Stomach (tissue), 4 donors: ENCODE measurements around the gene DPF1.

ENCODE experiments used
- EP300 ChIP-seq: sonication (generic); formaldehyde crosslinking; IDR thresholded peaks from one replicate; pipeline ENCODE4 v1.6.1; 2017; ENCODE audit warnings: antibody characterized with exemption
- TF ChIP-seq, protein P1 (sequence below), 7 experiments: fragments of 450-650 bp in 4 of 7; fragments of 200-600 bp in 3 of 7; sonication (generic) in 3 of 7; IDR thresholded peaks; one replicate each; pipeline ENCODE4 v1.5.1; 2016 to 2019; ENCODE audit warnings: antibody characterized with exemption in 7 of 7, control low read depth in 2 of 7, mild to moderate bottlenecking in 1 of 7

DNA sequence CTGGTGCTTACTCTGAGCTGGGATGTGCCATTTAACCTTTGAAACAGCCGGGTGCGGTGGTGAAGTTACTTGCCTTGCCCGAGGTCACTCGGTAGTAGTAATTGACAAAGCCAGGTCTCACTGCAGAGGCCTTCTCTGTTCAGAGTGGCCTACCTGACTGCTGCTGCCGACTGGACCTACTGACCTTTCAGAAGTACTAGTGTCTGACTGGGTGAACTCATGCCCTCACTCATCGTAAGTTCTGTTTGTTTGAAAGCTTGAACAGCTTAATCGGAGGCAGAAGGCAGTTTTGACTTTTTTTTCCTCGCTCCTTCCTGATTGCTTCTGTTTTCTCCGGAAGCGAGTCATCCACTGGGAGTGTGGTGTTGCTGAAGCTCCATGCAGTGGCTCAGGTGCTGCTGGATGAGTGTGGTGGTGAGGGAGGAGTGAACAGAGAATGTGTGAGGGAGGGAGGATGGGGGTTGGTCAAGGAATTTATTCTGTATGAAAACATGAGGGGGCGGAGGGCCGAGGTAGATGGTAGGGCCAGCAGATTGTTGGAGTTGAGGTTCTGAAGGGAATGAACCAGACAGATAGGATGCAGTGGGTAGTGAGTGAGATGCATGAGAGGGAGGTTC is 43.1 kb upstream of the DPF1 start:
- TF ChIP-seq EP300: no peak
- TF ChIP-seq, protein P1, sequence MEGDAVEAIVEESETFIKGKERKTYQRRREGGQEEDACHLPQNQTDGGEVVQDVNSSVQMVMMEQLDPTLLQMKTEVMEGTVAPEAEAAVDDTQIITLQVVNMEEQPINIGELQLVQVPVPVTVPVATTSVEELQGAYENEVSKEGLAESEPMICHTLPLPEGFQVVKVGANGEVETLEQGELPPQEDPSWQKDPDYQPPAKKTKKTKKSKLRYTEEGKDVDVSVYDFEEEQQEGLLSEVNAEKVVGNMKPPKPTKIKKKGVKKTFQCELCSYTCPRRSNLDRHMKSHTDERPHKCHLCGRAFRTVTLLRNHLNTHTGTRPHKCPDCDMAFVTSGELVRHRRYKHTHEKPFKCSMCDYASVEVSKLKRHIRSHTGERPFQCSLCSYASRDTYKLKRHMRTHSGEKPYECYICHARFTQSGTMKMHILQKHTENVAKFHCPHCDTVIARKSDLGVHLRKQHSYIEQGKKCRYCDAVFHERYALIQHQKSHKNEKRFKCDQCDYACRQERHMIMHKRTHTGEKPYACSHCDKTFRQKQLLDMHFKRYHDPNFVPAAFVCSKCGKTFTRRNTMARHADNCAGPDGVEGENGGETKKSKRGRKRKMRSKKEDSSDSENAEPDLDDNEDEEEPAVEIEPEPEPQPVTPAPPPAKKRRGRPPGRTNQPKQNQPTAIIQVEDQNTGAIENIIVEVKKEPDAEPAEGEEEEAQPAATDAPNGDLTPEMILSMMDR (IDR thresholded peaks at IDR 0.05): no peak
